Chondrocyte (in vitro differentiated cells): Measurements from ENCODE around the gene SPAG5. TPM values are rescaled to one million over a fixed set of nuclear protein-coding genes. Genes with fewer than 3 reads are reported as not detected.
A peak's percentile ranks its signal among the peaks of the same experiment; 100 is the strongest.

Experiments
- DNase-seq: peaks from one replicate; pipeline ENCODE4 v3.0.0; 2021; ENCODE audit warnings: mixed read lengths, low spot score
- H3K27ac Mint-ChIP-seq: one replicate; pipeline ENCODE4 v1.8.0; 2021; ENCODE audit warnings: mild to moderate bottlenecking, moderate library complexity, mixed read lengths; ENCODE audit not compliant: unreplicated experiment
- H3K27me3 Mint-ChIP-seq: 2 replicates; pipeline ENCODE4 v1.8.0; 2021; ENCODE audit warnings: low read depth, mixed read lengths
- H3K36me3 Mint-ChIP-seq: 2 replicates; pipeline ENCODE4 v1.8.0; 2021; ENCODE audit warnings: low read depth, mixed read lengths
- H3K4me1 Mint-ChIP-seq: 2 replicates; pipeline ENCODE4 v1.8.0; 2021; ENCODE audit warnings: low read depth, mild to moderate bottlenecking, mixed read lengths
- H3K4me3 Mint-ChIP-seq: one replicate; pipeline ENCODE4 v1.8.0; 2021; ENCODE audit warnings: mild to moderate bottlenecking, moderate library complexity, mixed read lengths; ENCODE audit not compliant: unreplicated experiment
- H3K9me3 Mint-ChIP-seq: 2 replicates; pipeline ENCODE4 v1.8.0; 2021; ENCODE audit warnings: low read depth, mixed read lengths
- CTCF ChIP-seq: fragments of 200-600 bp; sonication (generic); IDR thresholded peaks from 2 replicates; pipeline ENCODE4 v1.5.0; 2021; ENCODE audit warnings: antibody characterized with exemption, mild to moderate bottlenecking, moderate library complexity
- total RNA-seq: library from RNA; stranded (reverse); gene quantifications from 3 replicates; pipeline ENCODE4 v1.2.1, GENCODE V29; 2021

Gene SPAG5
- total RNA-seq, 1 donor from 2014 or later, result 12.9 TPM

- peaks cover 20% of the 10 kb centered on the region for H3K4me1 Mint-ChIP-seq
- DNase-seq, result peak; percentile 36
- H3K27me3 Mint-ChIP-seq, result no peaks in the 10 kb centered on the region
- no peaks in the 10 kb centered on the region for H3K9me3 Mint-ChIP-seq
- TF ChIP-seq CTCF, result no peak
- H3K36me3 Mint-ChIP-seq, result peaks cover 2% of the 10 kb centered on the region
- H3K27ac Mint-ChIP-seq, result no peak overlapping the region
- no peak overlapping the region for H3K4me3 Mint-ChIP-seq
Observed at GRCh38 chr17:28575126-28575795, 23.6 kb downstream of the SPAG5 start.

GRCh38 chr17:28574526-28574925 is 24.3 kb downstream of the SPAG5 start:
- H3K27ac Mint-ChIP-seq, result no peak overlapping the region
- H3K4me3 Mint-ChIP-seq, result no peak overlapping the region
- no peak for TF ChIP-seq CTCF
- H3K27me3 Mint-ChIP-seq, result no peaks in the 10 kb centered on the region
- DNase-seq, result peak; percentile 63
- no peaks in the 10 kb centered on the region for H3K9me3 Mint-ChIP-seq
- H3K4me1 Mint-ChIP-seq, result peaks cover 27% of the 10 kb centered on the region
- peaks cover 2% of the 10 kb centered on the region for H3K36me3 Mint-ChIP-seq

- Mint-ChIP-seq H3K4me1 (peaks cover 29% of the 10 kb centered on the region), H3K4me3 (no peak overlapping the region), H3K36me3 (peaks cover 2% of the 10 kb centered on the region), H3K27ac (no peak overlapping the region), H3K9me3 (no peaks in the 10 kb centered on the region), H3K27me3 (no peaks in the 10 kb centered on the region)
- DNase-seq, result peak; percentile 50
- TF ChIP-seq CTCF, result no peak
Observed at GRCh38 chr17:28573966-28574480, 24.8 kb downstream of the SPAG5 start.

- no peaks in the 10 kb centered on the region for H3K27me3 Mint-ChIP-seq
- peaks cover under 1% of the 10 kb centered on the region for H3K36me3 Mint-ChIP-seq
- H3K9me3 Mint-ChIP-seq, result no peaks in the 10 kb centered on the region
- peak; percentile 64 for DNase-seq
- no peak for TF ChIP-seq CTCF
- H3K4me3 Mint-ChIP-seq, result no peak overlapping the region
- peaks cover 29% of the 10 kb centered on the region for H3K4me1 Mint-ChIP-seq
- no peak overlapping the region for H3K27ac Mint-ChIP-seq
Observed at GRCh38 chr17:28573521-28573920, 25.3 kb downstream of the SPAG5 start.

- TF ChIP-seq CTCF, result no peak
- no peaks in the 10 kb centered on the region for H3K9me3 Mint-ChIP-seq
- H3K27ac Mint-ChIP-seq, result no peak overlapping the region
- no peaks in the 10 kb centered on the region for H3K36me3 Mint-ChIP-seq
- no peak for DNase-seq
- no peak overlapping the region for H3K4me3 Mint-ChIP-seq
- peaks cover 29% of the 10 kb centered on the region for H3K4me1 Mint-ChIP-seq
- H3K27me3 Mint-ChIP-seq, result no peaks in the 10 kb centered on the region
Observed at GRCh38 chr17:28573040-28573380, 25.8 kb downstream of the SPAG5 start.
